DND-41 (cell line): ENCODE data around the gene RYR3.

Source experiments
- ATAC-seq: fragments of 200-7000 bp; cut with Tn5 transposase; 3 replicates; pipeline ENCODE4 v1.9.1; 2021; ENCODE audit warnings: low read depth; ENCODE audit not compliant: insufficient read depth
- DNase-seq: peaks from one replicate; pipeline ENCODE4 v3.0.0-alpha.2; 2020
- H2AFZ ChIP-seq: 2 replicates; pipeline ENCODE4 v1.6.0; 2012; ENCODE audit warnings: low read depth, low read length
- H3K27ac ChIP-seq: 2 replicates; pipeline ENCODE4 v1.5.1; 2012; ENCODE audit warnings: low read length, inconsistent platforms
- H3K27me3 ChIP-seq: fragments of 200-600 bp; sonication (generic); 2 replicates; pipeline ENCODE4 v1.6.0; 2012; ENCODE audit warnings: low read length, mild to moderate bottlenecking, inconsistent platforms; ENCODE audit not compliant: insufficient read depth, poor library complexity
- H3K36me3 ChIP-seq: 2 replicates; pipeline ENCODE4 v1.5.1; 2012; ENCODE audit warnings: low read length, inconsistent platforms; ENCODE audit not compliant: insufficient read depth
- H3K4me1 ChIP-seq: 2 replicates; pipeline ENCODE4 v1.5.1; 2012; ENCODE audit warnings: mild to moderate bottlenecking, low read length; ENCODE audit not compliant: insufficient read depth
- H3K4me2 ChIP-seq: 2 replicates; pipeline ENCODE4 v1.6.0; 2012; ENCODE audit warnings: mild to moderate bottlenecking, moderate library complexity, low read length, inconsistent platforms; ENCODE audit not compliant: insufficient read depth
- H3K4me3 ChIP-seq, 2 experiments: fragments of 200-600 bp in 1 of 2; shearing (Covaris generic) in 1 of 2; 2 replicates each; pipeline ENCODE4 v1.5.1; 2012 to 2016; ENCODE audit warnings: inconsistent platforms in 2 of 2, low read length in 2 of 2, mild to moderate bottlenecking in 2 of 2, low read depth in 1 of 2, moderate library complexity in 1 of 2
- H3K79me2 ChIP-seq: 2 replicates; pipeline ENCODE4 v1.6.0; 2012; ENCODE audit warnings: low read length, inconsistent platforms; ENCODE audit not compliant: insufficient read depth
- H3K9ac ChIP-seq: 2 replicates; pipeline ENCODE4 v1.6.0; 2012; ENCODE audit warnings: low read depth, mild to moderate bottlenecking, inconsistent platforms, low read length, moderate library complexity
- H3K9me3 ChIP-seq: 2 replicates; pipeline ENCODE4 v1.5.1; 2012; ENCODE audit warnings: low read length, moderate library complexity, mild to moderate bottlenecking, inconsistent platforms; ENCODE audit not compliant: insufficient read depth, severe bottlenecking
- H4K20me1 ChIP-seq: 2 replicates; pipeline ENCODE4 v1.6.0; 2012; ENCODE audit warnings: low read length; ENCODE audit not compliant: insufficient read depth
- EZH2 ChIP-seq: IDR thresholded peaks from 3 replicates; pipeline ENCODE4 v1.6.1; 2012; ENCODE audit warnings: borderline replicate concordance, low read depth, mild to moderate bottlenecking, moderate library complexity, low read length, inconsistent platforms; ENCODE audit not compliant: severe bottlenecking
- TF ChIP-seq, protein P1 (sequence below): IDR thresholded peaks from 2 replicates; pipeline ENCODE4 v1.5.1; 2012; ENCODE audit warnings: borderline replicate concordance, low read length, moderate library complexity, mild to moderate bottlenecking; ENCODE audit not compliant: poor library complexity, severe bottlenecking; ENCODE audit errors: extremely low read depth

The RYR3 gene

DNA sequence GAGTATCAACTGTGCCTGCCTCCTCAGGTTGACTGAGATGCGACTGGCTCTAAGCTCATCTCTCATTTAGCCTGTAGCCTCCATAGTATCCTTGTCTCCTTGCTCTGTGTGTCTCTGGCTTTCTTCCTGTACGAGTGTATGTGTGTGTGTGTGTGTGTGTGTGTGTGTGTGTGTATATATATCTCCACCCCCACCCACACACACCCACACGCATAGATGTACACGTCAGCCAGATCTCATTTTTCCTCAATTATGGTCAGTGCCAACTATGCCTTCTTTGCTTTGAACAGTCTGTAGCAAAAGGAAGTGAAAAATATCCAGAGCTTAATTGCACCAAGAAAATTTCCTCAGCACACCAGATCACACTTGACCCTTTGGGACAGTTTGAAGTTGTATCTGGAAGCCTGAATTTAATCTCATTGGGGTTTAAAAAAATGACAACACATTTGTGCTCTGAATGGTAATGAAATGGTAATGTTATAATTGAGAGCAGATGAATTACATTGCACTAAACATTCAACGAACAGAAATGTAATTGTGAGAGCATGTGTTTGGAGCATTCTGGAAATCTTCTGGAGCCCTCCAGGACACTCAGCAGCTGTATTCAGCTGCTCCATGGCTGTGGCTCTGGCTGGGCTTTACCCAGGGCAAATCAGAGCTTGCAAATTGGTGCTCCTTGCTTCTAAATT lies 63.6 kb downstream of the RYR3 start:
- Histone ChIP-seq H3K4me1 (no peaks in the 10 kb centered on the region), H3K9ac (no peak overlapping the region), H2AFZ (no peak overlapping the region), H4K20me1 (no peaks in the 10 kb centered on the region), H3K4me3 (no peak overlapping the region), H3K9me3 (no peaks in the 10 kb centered on the region), H3K27me3 (no peaks in the 10 kb centered on the region), H3K27ac (no peak overlapping the region), H3K4me2 (no peak overlapping the region), H3K79me2 (no peaks in the 10 kb centered on the region), H3K36me3 (no peaks in the 10 kb centered on the region)
- TF ChIP-seq EZH2: no peak
- ATAC-seq (no peak), DNase-seq (no peak)

GRCh38 chr15:33375236-33375635 lies 64.5 kb downstream of the RYR3 start:
- H3K9ac ChIP-seq: no peak overlapping the region
- no peaks in the 10 kb centered on the region for H3K27me3 ChIP-seq
- no peaks in the 10 kb centered on the region for H3K4me1 ChIP-seq
- no peak for TF ChIP-seq EZH2
- TF ChIP-seq, protein P1, sequence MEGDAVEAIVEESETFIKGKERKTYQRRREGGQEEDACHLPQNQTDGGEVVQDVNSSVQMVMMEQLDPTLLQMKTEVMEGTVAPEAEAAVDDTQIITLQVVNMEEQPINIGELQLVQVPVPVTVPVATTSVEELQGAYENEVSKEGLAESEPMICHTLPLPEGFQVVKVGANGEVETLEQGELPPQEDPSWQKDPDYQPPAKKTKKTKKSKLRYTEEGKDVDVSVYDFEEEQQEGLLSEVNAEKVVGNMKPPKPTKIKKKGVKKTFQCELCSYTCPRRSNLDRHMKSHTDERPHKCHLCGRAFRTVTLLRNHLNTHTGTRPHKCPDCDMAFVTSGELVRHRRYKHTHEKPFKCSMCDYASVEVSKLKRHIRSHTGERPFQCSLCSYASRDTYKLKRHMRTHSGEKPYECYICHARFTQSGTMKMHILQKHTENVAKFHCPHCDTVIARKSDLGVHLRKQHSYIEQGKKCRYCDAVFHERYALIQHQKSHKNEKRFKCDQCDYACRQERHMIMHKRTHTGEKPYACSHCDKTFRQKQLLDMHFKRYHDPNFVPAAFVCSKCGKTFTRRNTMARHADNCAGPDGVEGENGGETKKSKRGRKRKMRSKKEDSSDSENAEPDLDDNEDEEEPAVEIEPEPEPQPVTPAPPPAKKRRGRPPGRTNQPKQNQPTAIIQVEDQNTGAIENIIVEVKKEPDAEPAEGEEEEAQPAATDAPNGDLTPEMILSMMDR: no peak
- DNase-seq (no peak), ATAC-seq (no peak)
- no peaks in the 10 kb centered on the region for H3K36me3 ChIP-seq
- H4K20me1 ChIP-seq: no peaks in the 10 kb centered on the region
- H3K9me3 ChIP-seq: no peaks in the 10 kb centered on the region
- no peak overlapping the region for H3K4me3 ChIP-seq
- H2AFZ ChIP-seq: no peak overlapping the region
- no peaks in the 10 kb centered on the region for H3K79me2 ChIP-seq
- no peak overlapping the region for H3K4me2 ChIP-seq
- H3K27ac ChIP-seq: no peak overlapping the region

GRCh38 chr15:33377204-33377603 lies 66.4 kb downstream of the RYR3 start:
- Histone ChIP-seq H3K4me3 (no peak overlapping the region), H3K79me2 (no peaks in the 10 kb centered on the region), H3K9me3 (no peaks in the 10 kb centered on the region), H3K4me2 (no peak overlapping the region), H3K27ac (no peak overlapping the region), H3K36me3 (no peaks in the 10 kb centered on the region), H3K4me1 (no peaks in the 10 kb centered on the region), H3K27me3 (no peaks in the 10 kb centered on the region), H2AFZ (no peak overlapping the region), H4K20me1 (no peaks in the 10 kb centered on the region), H3K9ac (no peak overlapping the region)
- TF ChIP-seq, protein P1: no peak
- no peak for TF ChIP-seq EZH2
- ATAC-seq (no peak), DNase-seq (no peak)

GRCh38 chr15:33378866-33379480 lies 68.2 kb downstream of the RYR3 start:
- ATAC-seq: no peak
- Histone ChIP-seq H3K79me2 (no peaks in the 10 kb centered on the region), H3K9me3 (no peaks in the 10 kb centered on the region), H3K36me3 (no peaks in the 10 kb centered on the region), H3K9ac (no peak overlapping the region), H4K20me1 (no peaks in the 10 kb centered on the region), H3K4me3 (no peak overlapping the region), H3K27ac (no peak overlapping the region), H3K27me3 (no peaks in the 10 kb centered on the region), H3K4me2 (no peak overlapping the region), H2AFZ (no peak overlapping the region), H3K4me1 (no peaks in the 10 kb centered on the region)
- DNase-seq: no peak
- TF ChIP-seq EZH2: no peak
- TF ChIP-seq, protein P1: no peak
